ENCODE results near the gene NDUFB11. TPM values are rescaled to one million over a fixed set of nuclear protein-coding genes. Genes with fewer than 3 reads are reported as not detected.

The NDUFB11 gene
- total and polyA plus RNA-seq, 2 donors, result 47.5 to 73.6 TPM

DNA sequence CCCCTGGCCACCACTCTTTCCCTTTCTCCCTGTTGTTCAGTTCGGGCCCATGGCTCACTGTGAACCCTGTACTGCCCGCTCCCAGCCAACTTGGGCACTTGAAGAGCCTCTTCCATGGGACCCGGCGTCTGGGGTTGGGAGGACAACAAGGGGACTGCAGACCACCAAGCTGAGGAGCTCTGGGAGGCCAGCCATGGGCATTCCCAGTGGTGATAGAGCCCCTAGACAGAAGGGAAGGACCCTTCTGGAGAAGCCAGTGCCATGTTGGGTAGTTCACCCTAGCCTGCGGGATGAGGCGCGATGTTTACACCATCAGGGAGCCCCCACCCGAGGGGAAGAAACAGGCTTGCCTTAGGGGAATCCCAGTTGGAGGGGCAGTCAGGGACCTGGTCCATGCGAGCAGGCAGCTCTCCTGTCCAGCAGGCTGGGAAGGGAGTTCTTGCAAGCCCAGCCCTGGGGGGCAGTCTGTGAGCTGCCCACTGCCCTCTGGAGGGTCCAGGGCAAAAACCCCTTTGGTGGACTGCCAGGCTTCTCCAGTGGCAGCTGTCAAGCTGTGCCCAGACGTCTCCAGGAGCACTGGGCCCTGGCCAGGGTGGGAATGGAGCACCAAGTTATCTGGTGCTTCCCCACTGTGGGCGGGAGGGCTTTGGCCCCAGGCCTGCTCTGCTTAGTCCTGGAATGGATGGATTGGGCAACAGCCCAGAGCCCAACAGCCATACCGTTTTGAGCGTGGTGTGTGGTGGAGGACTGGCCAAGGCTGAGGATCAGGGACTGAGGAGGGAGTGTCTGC is 25.4 kb upstream of the NDUFB11 start:
- peaks cover 8% of the 10 kb centered on the region for H3K36me3 ChIP-seq (ENCODE audit: insufficient read depth)
- no peak overlapping the region for H3K4me3 ChIP-seq (ENCODE audit: low read depth, low read length)
- 66% methylated on average over 13 of the region's 13 CpGs for WGBS
- no peaks in the 10 kb centered on the region for H3K4me1 ChIP-seq (ENCODE audit: insufficient read depth)
- H3K27ac ChIP-seq (ENCODE audit: low read depth), result no peak overlapping the region
- DNase-seq (ENCODE audit: extremely low spot score), result no peak

DNA sequence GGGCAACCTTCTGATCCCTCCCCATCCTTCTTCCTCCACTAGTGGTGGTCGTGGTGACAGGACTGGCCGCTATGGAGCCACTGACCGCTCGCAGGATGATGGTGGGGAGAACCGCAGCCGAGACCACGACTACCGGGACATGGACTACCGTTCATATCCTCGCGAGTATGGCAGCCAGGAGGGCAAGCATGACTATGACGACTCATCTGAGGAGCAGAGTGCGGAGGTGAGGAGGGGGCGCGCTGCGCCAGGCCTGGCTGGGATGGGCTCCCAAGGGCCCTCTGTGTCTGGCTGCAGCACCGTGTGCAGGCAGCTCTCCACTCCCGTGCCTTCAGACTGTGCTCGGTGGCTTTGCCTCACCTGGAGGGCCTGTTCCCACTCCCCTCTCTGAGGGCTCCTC is 24.8 kb upstream of the NDUFB11 start:
- Histone ChIP-seq H3K27ac (ENCODE audit: low read depth) (no peak overlapping the region), H3K4me1 (ENCODE audit: insufficient read depth) (no peaks in the 10 kb centered on the region), H3K36me3 (ENCODE audit: insufficient read depth) (peaks cover 8% of the 10 kb centered on the region), H3K4me3 (ENCODE audit: low read depth, low read length) (no peak overlapping the region)
- WGBS, result 93% methylated on average over 19 of the region's 19 CpGs
- no peak for DNase-seq (ENCODE audit: extremely low spot score)

DNA sequence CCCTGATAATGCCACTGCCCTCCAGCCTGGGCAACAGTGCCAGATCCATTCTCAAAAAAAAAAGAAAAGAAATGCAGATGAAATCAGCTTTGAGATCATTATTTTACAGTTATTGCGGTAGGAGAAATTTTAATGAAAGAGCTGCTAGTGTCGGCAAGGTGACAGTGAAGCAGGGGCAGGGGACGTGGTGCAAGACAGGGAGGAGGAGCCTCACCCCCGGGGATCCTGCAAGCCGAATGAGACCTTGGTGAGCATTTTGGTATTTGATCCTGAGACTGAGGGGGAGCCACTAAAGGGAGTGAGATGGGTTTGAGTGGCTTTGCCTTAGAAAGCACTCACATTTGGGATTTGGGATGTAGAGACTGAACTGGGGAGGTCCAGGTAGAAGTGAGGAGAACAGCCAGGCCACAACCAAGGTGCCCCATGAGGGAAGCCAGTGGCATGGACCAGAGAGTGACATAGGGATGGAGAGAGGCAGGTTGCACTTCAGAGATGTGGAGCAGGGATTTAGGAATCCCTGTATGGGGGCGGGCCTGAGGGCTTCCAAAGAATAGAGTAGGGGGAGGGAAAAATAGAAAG is 24.1 kb upstream of the NDUFB11 start:
- Histone ChIP-seq H3K27ac (ENCODE audit: low read depth) (no peak overlapping the region), H3K36me3 (ENCODE audit: insufficient read depth) (peaks cover 8% of the 10 kb centered on the region), H3K4me3 (ENCODE audit: low read depth, low read length) (no peak overlapping the region), H3K4me1 (ENCODE audit: insufficient read depth) (no peaks in the 10 kb centered on the region)
- WGBS, result 90% methylated on average over 6 of the region's 6 CpGs
- DNase-seq (ENCODE audit: extremely low spot score), result no peak

DNA sequence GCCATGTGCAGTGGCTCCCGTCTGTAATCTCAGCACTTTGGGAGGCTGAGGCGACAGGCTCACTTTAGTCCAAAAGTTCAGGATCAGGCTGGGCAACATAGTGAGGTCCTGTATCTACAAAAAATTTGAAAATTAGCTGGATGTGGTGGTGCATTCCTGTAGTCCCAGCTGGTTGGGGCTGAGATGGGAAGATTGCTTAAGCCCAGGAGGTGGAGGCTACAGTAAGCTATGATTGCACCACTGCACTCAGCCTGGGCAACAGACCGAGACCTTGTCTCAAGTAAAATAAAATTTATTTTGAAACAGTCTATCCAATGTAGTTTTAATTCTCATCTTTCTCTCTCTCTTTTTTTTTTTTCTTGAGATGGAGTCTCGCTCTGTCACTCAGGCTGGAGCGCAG is 21.6 kb upstream of the NDUFB11 start:
- Histone ChIP-seq H3K27ac (ENCODE audit: low read depth) (no peak overlapping the region), H3K36me3 (ENCODE audit: insufficient read depth) (peaks cover 3% of the 10 kb centered on the region), H3K4me3 (ENCODE audit: low read depth, low read length) (no peak overlapping the region), H3K4me1 (ENCODE audit: insufficient read depth) (no peaks in the 10 kb centered on the region)
- DNase-seq (ENCODE audit: extremely low spot score), result no peak
- 94% methylated on average over 5 of the region's 5 CpGs for WGBS

GRCh38 chrX:47164420-47164819 is 19.9 kb upstream of the NDUFB11 start:
- Histone ChIP-seq H3K4me3 (ENCODE audit: low read depth, low read length) (no peak overlapping the region), H3K27ac (ENCODE audit: low read depth) (no peak overlapping the region), H3K4me1 (ENCODE audit: insufficient read depth) (no peaks in the 10 kb centered on the region), H3K36me3 (ENCODE audit: insufficient read depth) (no peaks in the 10 kb centered on the region)
- WGBS, result 99% methylated on average over 3 of the region's 3 CpGs
- DNase-seq (ENCODE audit: extremely low spot score), result no peak

DNA sequence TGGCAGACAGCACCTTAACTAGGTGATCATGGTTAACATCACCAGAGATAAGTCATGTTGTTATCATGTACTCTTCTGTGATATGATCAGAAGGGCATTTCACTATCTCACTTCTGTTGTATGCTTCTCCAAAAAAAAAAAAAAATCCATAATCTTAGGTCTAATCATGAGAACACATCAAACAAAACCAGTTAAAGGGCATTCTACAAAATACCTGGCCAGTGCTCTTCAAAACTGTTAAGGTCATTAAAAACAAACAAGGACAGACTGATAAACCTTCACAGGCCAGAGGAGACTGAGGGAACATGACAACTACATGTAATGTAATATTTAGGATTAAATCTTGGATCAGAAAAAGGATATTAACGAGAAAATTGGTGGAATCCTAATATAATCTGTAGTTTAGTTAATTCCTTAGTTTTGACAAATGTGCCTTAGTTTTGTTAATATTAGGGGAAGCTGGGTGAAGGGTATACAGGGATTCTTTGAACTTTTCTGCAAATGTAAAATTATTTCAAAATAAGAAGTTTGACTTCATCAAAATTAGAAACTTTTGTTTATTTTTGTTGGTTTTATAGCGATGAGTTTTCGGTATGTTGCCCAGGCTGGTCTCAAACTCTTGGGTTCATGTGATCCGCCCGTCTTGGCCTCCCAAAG is 18.6 kb upstream of the NDUFB11 start:
- H3K4me3 ChIP-seq (ENCODE audit: low read depth, low read length), result no peak overlapping the region
- H3K4me1 ChIP-seq (ENCODE audit: insufficient read depth), result no peaks in the 10 kb centered on the region
- 99% methylated on average over 5 of the region's 5 CpGs for WGBS
- H3K27ac ChIP-seq (ENCODE audit: low read depth), result no peak overlapping the region
- no peaks in the 10 kb centered on the region for H3K36me3 ChIP-seq (ENCODE audit: insufficient read depth)
- no peak for DNase-seq (ENCODE audit: extremely low spot score)

DNA sequence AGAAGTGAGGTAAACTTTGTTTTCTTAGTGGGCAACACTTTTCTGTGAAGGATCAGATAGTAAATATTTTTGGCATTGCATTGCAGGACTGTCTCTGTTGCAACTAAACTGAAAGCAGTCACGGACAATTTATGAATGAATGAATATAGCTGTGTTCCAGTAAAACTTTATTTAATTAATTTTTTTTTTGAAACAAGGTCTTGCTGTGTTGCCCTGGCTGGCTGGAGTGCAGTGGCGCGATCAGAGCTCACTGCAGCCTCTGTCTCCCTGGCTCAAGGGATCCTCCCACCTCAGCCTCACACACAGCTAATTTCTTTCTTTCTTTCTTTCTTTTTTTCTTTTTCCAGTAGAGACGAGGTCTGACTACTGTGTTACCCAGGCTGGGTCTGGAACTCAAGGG is 16.3 kb upstream of the NDUFB11 start:
- Histone ChIP-seq H3K4me1 (ENCODE audit: insufficient read depth) (no peaks in the 10 kb centered on the region), H3K36me3 (ENCODE audit: insufficient read depth) (no peaks in the 10 kb centered on the region), H3K4me3 (ENCODE audit: low read depth, low read length) (no peak overlapping the region), H3K27ac (ENCODE audit: low read depth) (no peak overlapping the region)
- no peak for DNase-seq (ENCODE audit: extremely low spot score)
- 69% methylated on average over 4 of the region's 4 CpGs for WGBS

DNA sequence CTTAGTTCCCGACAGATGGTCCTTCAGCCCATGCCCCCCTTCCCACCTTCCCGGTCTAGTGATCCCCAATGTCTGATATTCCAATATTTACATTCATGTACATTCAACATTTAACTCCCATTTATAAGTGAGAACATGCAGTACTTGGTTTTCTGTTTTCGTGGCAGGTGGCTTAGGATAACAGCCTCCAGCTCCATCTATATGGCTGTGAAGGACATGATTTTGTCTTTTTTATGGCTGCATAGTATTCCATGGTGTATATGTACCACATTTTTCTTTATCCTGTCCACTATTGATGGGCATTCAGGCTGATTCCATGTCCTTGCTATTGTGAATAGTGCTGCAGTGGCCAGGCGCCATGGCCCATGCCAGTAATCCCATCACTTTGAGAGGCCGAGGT is 14.3 kb upstream of the NDUFB11 start:
- no peak overlapping the region for H3K27ac ChIP-seq (ENCODE audit: low read depth)
- WGBS, result over 99% methylated on average over 5 of the region's 5 CpGs
- no peaks in the 10 kb centered on the region for H3K36me3 ChIP-seq (ENCODE audit: insufficient read depth)
- H3K4me3 ChIP-seq (ENCODE audit: low read depth, low read length), result no peak overlapping the region
- no peak for DNase-seq (ENCODE audit: extremely low spot score)
- no peaks in the 10 kb centered on the region for H3K4me1 ChIP-seq (ENCODE audit: insufficient read depth)

DNA sequence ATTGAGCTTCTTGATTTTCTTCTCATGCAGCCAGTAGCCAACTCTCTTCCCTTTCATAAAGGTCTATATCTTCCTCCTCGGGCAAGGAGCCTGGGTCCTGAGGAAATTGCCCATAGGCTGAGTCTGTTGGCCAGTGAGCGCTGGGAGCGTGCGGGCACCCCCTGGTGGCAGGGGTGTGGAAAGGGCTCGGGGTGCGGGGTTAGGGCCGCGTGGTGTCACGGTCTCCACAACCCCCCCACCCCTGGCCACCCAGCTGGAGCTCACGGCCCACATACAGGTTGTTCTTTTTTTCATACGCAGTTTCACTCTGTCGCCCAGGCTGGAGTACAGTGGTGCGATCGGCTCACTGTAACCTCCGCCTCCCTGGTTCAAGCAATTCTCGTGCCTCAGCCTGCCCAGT is 13.6 kb upstream of the NDUFB11 start:
- WGBS, result 95% methylated on average over 16 of the region's 16 CpGs

DNA sequence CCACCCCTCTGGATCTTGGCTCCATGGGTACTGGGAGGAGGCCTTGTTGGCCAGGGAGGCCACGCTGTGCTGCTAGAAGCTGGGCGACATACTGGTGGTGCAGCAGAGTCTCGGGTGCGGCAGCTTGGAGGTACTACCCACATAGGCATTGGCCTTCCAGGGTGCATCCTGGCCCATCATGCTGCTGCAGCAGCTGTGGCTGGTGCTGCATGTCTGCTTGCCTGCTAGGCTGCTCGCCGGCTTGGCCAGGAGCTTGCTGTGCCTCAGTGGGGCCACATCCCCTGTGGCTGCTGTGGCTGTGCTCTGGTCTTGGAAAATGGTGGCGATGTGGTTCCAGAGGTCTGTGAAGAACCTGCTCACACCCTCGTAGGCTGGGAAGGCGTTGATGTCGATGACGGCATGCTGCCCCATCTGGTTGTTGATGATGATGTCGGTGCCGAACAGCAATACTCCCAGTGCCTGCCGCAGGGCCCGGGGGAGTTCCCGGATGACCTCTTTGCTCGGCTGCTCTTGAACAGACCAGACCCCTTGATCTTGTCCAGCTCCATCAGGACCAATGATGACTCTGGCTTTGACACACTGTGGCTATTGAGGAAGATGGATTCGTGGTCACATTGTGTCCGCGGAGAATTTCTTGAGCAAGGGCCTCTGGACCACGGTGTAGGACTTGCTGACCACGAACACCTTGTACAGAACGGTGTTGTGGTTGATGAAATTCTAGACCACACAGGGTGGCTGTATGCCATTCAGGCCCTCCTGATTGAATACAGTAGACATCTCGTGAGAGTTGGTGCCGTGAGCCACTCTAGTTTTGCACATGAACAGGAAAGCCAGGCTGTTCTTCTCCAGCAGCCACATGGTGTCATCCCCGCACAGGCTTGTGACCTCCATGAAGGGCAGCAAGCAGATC is 12.4 kb upstream of the NDUFB11 start:
- Histone ChIP-seq H3K27ac (ENCODE audit: low read depth) (no peak overlapping the region), H3K4me3 (ENCODE audit: low read depth, low read length) (no peak overlapping the region), H3K4me1 (ENCODE audit: insufficient read depth) (no peaks in the 10 kb centered on the region), H3K36me3 (ENCODE audit: insufficient read depth) (no peaks in the 10 kb centered on the region)
- WGBS, result 94% methylated on average over 26 of the region's 26 CpGs
- DNase-seq (ENCODE audit: extremely low spot score), result no peak

More for the DNA sequence above, 13.6 kb upstream of the NDUFB11 start:
- no peaks in the 10 kb centered on the region for H3K36me3 ChIP-seq (ENCODE audit: insufficient read depth)
- H3K4me3 ChIP-seq (ENCODE audit: low read depth, low read length), result no peak overlapping the region
- no peak overlapping the region for H3K27ac ChIP-seq (ENCODE audit: low read depth)
- no peaks in the 10 kb centered on the region for H3K4me1 ChIP-seq (ENCODE audit: insufficient read depth)
- no peak for DNase-seq (ENCODE audit: extremely low spot score)

DNA sequence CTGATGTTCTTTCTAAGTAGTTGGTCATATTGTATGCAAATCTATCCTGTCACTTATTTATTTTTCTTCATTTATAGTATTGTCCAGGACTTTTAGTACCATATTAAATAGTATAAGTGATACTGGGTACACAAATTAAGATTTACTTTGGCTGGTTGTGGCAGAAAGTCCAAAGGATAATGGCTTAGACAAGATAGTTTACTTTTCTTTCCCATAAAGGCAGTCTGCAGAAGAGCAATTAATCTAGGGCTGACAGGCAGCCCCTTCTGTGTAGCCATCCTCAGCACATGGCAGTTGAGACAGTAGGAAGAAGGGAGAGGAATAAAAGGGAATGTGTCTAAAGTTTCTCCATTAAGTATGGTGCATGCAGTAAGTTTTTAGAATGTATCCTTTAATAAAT is 6.9 kb upstream of the NDUFB11 start:
- Histone ChIP-seq H3K27ac (ENCODE audit: low read depth) (no peak overlapping the region), H3K4me3 (ENCODE audit: low read depth, low read length) (no peak overlapping the region), H3K4me1 (ENCODE audit: insufficient read depth) (peaks cover 1% of the 10 kb centered on the region), H3K36me3 (ENCODE audit: insufficient read depth) (no peaks in the 10 kb centered on the region)
- DNase-seq (ENCODE audit: extremely low spot score), result no peak

- WGBS, result 66% methylated on average over 2 of the region's 2 CpGs
- no peak for DNase-seq (ENCODE audit: extremely low spot score)
- H3K27ac ChIP-seq (ENCODE audit: low read depth), result no peak overlapping the region
- no peak overlapping the region for H3K4me3 ChIP-seq (ENCODE audit: low read depth, low read length)
- peaks cover 1% of the 10 kb centered on the region for H3K4me1 ChIP-seq (ENCODE audit: insufficient read depth)
- H3K36me3 ChIP-seq (ENCODE audit: insufficient read depth), result no peaks in the 10 kb centered on the region
Observed at GRCh38 chrX:47148946-47149345, 4.4 kb upstream of the NDUFB11 start.

Data from urinary bladder (tissue), 4 donors.